ENCODE results near the gene NTPCR. TPM values are rescaled to one million over a fixed set of nuclear protein-coding genes. Genes with fewer than 3 reads are reported as not detected.

Gene NTPCR
- total RNA-seq, 1 donor = 15.6 TPM

DNA sequence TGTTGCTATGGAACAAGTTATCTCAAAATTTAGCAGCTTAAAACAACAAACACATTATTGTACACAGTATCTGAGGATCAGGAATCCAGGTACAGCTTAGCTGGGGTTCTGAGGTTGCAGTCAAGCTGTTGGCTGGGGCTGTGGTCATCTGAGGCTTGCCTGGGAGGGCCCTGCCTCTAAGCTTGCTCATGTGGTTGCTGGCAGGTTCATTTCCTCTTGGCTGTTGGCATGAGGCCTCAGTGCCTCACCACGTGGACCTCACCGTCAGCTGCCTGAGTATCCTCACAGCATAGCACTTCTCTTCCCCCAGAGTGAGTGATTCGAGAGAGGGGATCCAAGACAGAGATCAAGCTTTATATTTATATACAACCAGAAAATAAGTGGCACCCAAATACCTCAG is 18.6 kb downstream of the NTPCR start:
- Histone ChIP-seq H3K79me2 (ENCODE audit: insufficient read depth, low read length) (no peaks in the 10 kb centered on the region), H3K4me3 (ENCODE audit: insufficient read depth, low read length) (no peak overlapping the region), H2AFZ (ENCODE audit: low read length) (no peak overlapping the region), H3K27me3 (ENCODE audit: insufficient read depth, low read length) (no peaks in the 10 kb centered on the region), H3K27ac (ENCODE audit: low read depth, low read length) (no peak overlapping the region), H3K4me1 (ENCODE audit: insufficient read depth, low read length) (no peaks in the 10 kb centered on the region), H3K4me2 (ENCODE audit: insufficient read depth, low read length) (no peak overlapping the region), H3K9me3 (ENCODE audit: low read depth, low read length) (peaks cover under 1% of the 10 kb centered on the region), H3K36me3 (ENCODE audit: insufficient read depth, low read length) (peaks cover 21% of the 10 kb centered on the region), H4K20me1 (ENCODE audit: insufficient read depth, low read length) (no peaks in the 10 kb centered on the region)
- TF ChIP-seq, protein P1, sequence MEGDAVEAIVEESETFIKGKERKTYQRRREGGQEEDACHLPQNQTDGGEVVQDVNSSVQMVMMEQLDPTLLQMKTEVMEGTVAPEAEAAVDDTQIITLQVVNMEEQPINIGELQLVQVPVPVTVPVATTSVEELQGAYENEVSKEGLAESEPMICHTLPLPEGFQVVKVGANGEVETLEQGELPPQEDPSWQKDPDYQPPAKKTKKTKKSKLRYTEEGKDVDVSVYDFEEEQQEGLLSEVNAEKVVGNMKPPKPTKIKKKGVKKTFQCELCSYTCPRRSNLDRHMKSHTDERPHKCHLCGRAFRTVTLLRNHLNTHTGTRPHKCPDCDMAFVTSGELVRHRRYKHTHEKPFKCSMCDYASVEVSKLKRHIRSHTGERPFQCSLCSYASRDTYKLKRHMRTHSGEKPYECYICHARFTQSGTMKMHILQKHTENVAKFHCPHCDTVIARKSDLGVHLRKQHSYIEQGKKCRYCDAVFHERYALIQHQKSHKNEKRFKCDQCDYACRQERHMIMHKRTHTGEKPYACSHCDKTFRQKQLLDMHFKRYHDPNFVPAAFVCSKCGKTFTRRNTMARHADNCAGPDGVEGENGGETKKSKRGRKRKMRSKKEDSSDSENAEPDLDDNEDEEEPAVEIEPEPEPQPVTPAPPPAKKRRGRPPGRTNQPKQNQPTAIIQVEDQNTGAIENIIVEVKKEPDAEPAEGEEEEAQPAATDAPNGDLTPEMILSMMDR (IDR thresholded peaks at IDR 0.05; ENCODE audit: extremely low read depth, low read depth, low read length) = no peak
- DNase-seq (ENCODE audit: insufficient read length, low spot score, missing footprints) = peak; percentile 21

DNA sequence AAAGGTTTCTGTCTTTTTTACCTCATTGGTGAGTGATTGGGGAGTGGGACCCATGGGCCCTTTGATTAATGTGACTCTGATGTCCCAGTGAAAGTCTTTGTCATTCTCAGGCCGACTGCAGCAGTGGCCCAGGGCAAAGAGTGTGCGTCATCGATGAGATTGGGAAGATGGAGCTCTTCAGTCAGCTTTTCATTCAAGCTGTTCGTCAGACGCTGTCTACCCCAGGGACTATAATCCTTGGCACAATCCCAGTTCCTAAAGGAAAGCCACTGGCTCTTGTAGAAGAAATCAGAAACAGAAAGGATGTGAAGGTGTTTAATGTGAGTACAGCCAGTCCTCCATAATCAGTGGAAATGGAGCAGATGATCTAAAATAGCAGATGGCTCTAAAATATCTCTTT is 19.4 kb downstream of the NTPCR start:
- Histone ChIP-seq H3K9me3 (ENCODE audit: low read depth, low read length) (peaks cover 3% of the 10 kb centered on the region), H3K4me2 (ENCODE audit: insufficient read depth, low read length) (no peak overlapping the region), H3K4me3 (ENCODE audit: insufficient read depth, low read length) (no peak overlapping the region), H4K20me1 (ENCODE audit: insufficient read depth, low read length) (no peaks in the 10 kb centered on the region), H3K36me3 (ENCODE audit: insufficient read depth, low read length) (peaks cover 24% of the 10 kb centered on the region), H3K79me2 (ENCODE audit: insufficient read depth, low read length) (no peaks in the 10 kb centered on the region), H2AFZ (ENCODE audit: low read length) (no peak overlapping the region), H3K27ac (ENCODE audit: low read depth, low read length) (no peak overlapping the region), H3K27me3 (ENCODE audit: insufficient read depth, low read length) (no peaks in the 10 kb centered on the region), H3K4me1 (ENCODE audit: insufficient read depth, low read length) (no peaks in the 10 kb centered on the region)
- TF ChIP-seq, protein P1 (IDR thresholded peaks at IDR 0.05; ENCODE audit: extremely low read depth, low read depth, low read length) = no peak
- no peak for DNase-seq (ENCODE audit: insufficient read length, low spot score, missing footprints)

DNA sequence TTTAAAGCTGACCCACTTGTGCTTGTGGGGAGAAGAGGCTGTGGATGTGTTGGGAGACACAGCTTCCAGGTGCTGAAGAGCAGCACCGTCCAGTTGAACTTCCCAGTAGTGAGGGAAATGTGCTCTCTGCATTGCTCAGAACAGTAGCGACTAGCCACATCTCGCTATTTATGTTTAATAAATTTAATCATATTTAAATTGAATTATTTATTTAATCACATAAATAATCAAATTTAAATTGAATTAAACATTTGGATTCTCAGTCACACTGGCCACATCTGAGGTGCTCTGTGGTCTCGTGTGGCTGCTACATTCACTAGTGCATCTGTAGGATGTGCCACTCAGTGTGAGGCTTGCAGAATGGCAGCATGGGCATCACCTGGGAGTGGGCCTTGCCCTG is 20.1 kb downstream of the NTPCR start:
- Histone ChIP-seq H3K79me2 (ENCODE audit: insufficient read depth, low read length) (no peaks in the 10 kb centered on the region), H3K9me3 (ENCODE audit: low read depth, low read length) (peaks cover 3% of the 10 kb centered on the region), H3K4me1 (ENCODE audit: insufficient read depth, low read length) (no peaks in the 10 kb centered on the region), H3K27ac (ENCODE audit: low read depth, low read length) (no peak overlapping the region), H3K4me2 (ENCODE audit: insufficient read depth, low read length) (no peak overlapping the region), H2AFZ (ENCODE audit: low read length) (no peak overlapping the region), H4K20me1 (ENCODE audit: insufficient read depth, low read length) (no peaks in the 10 kb centered on the region), H3K4me3 (ENCODE audit: insufficient read depth, low read length) (no peak overlapping the region), H3K36me3 (ENCODE audit: insufficient read depth, low read length) (peaks cover 24% of the 10 kb centered on the region), H3K27me3 (ENCODE audit: insufficient read depth, low read length) (no peaks in the 10 kb centered on the region)
- TF ChIP-seq, protein P1 (IDR thresholded peaks at IDR 0.05; ENCODE audit: extremely low read depth, low read depth, low read length) = no peak
- DNase-seq (ENCODE audit: insufficient read length, low spot score, missing footprints) = no peak

DNA sequence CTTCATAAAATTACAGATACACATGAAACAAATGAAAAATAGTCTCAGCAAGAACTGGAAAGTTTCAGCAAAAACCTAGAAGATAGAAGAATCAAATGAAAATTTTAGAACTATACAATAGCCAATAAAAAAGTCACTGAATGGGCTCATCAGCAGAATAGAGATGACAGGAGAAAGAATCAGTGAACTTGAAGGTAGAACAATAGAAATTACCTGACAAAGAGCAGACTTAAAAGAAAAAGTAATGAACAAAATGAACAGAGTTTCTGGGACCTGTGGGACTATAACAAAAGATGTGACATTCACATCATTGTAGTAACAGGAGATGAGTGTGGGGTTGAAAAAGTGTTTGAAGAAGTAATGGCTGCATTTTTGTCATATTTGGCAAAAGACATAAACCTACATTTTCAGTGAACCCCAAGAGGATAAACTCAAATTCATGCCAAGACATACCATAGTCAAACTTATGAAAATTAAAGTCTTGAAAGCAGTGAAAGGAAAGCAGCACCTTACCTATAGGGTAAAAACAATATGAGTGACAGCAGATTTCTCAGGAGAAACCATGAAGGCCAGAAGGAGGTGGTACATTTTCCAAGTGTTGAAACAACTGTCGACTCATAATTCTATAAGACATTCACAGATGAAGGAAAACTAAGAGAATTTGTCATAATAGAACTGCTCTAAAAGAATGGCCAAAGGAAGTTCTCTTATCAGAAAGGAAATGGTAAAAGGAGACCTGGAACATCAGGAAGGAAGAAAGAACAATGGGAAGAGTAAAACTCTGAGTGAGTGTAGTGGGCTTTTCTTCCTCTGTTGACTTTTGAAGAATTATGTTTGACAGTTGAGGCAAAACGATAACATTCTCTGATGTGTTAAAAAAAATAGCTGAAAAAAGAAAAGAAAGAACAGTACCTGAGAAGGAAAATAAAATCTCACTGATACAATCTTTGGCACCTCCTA is 23.5 kb downstream of the NTPCR start:
- H3K36me3 ChIP-seq (ENCODE audit: insufficient read depth, low read length) = peaks cover 17% of the 10 kb centered on the region
- DNase-seq (ENCODE audit: insufficient read length, low spot score, missing footprints) = no peak
- no peaks in the 10 kb centered on the region for H3K79me2 ChIP-seq (ENCODE audit: insufficient read depth, low read length)
- no peak overlapping the region for H3K27ac ChIP-seq (ENCODE audit: low read depth, low read length)
- no peaks in the 10 kb centered on the region for H3K4me1 ChIP-seq (ENCODE audit: insufficient read depth, low read length)
- no peaks in the 10 kb centered on the region for H3K27me3 ChIP-seq (ENCODE audit: insufficient read depth, low read length)
- H3K9me3 ChIP-seq (ENCODE audit: low read depth, low read length) = peaks cover 3% of the 10 kb centered on the region
- no peak overlapping the region for H3K4me2 ChIP-seq (ENCODE audit: insufficient read depth, low read length)
- no peak overlapping the region for H3K4me3 ChIP-seq (ENCODE audit: insufficient read depth, low read length)
- H2AFZ ChIP-seq (ENCODE audit: low read length) = no peak overlapping the region
- H4K20me1 ChIP-seq (ENCODE audit: insufficient read depth, low read length) = no peaks in the 10 kb centered on the region
- TF ChIP-seq, protein P1 (IDR thresholded peaks at IDR 0.05; ENCODE audit: extremely low read depth, low read depth, low read length) = no peak

Measured in osteoblast (primary cell).